OCI-LY3 (cell line): Measurements from ENCODE around the gene ANKRD2.

Experiments used
- H2AFZ ChIP-seq: fragments of 200-600, 300-600 bp; shearing (Covaris generic); 2 replicates; pipeline ENCODE4 v1.6.0; 2014; ENCODE audit warnings: antibody characterized with exemption, low read depth, low read length
- H3K27ac ChIP-seq: fragments of 200-600, 300-600 bp; sonication (generic); 2 replicates; pipeline ENCODE4 v1.5.1; 2014; ENCODE audit warnings: mild to moderate bottlenecking, low read length, moderate library complexity, mixed read lengths
- H3K27me3 ChIP-seq: fragments of 200-600, 300-600 bp; sonication (generic); 2 replicates; pipeline ENCODE4 v1.6.1; 2014; ENCODE audit warnings: low read depth, low read length, mixed read lengths
- H3K36me3 ChIP-seq: fragments of 200-600, 300-600 bp; sonication (generic); replicated peaks from 2 replicates; pipeline ENCODE3; 2014; ENCODE audit warnings: low read depth, low read length, mixed read lengths
- H3K4me1 ChIP-seq: fragments of 300-600, 200-600 bp; sonication (generic); 2 replicates; pipeline ENCODE4 v1.6.1; 2014; ENCODE audit warnings: low read length, mixed read lengths
- H3K4me2 ChIP-seq: fragments of 200-600, 300-600 bp; sonication (generic); 2 replicates; pipeline ENCODE4 v1.6.1; 2014; ENCODE audit warnings: low read length, mixed read lengths
- H3K4me3 ChIP-seq: fragments of 300-600, 200-600 bp; sonication (generic); 2 replicates; pipeline ENCODE4 v1.5.1; 2014; ENCODE audit warnings: antibody characterized with exemption, mild to moderate bottlenecking, low read length, moderate library complexity
- H3K79me2 ChIP-seq: fragments of 300-600, 200-600 bp; shearing (Covaris generic); 2 replicates; pipeline ENCODE4 v1.6.1; 2014; ENCODE audit warnings: mild to moderate bottlenecking, low read length, mixed read lengths
- H3K9ac ChIP-seq: fragments of 300-600, 200-600 bp; shearing (Covaris generic); 2 replicates; pipeline ENCODE4 v1.6.0; 2014; ENCODE audit warnings: mild to moderate bottlenecking, low read length, moderate library complexity
- H3K9me3 ChIP-seq: fragments of 200-600, 300-600 bp; shearing (Covaris generic); 2 replicates; pipeline ENCODE4 v1.6.1; 2014; ENCODE audit warnings: low read length, mixed read lengths; ENCODE audit not compliant: insufficient read depth
- H4K20me1 ChIP-seq: fragments of 200-600, 300-600 bp; sonication (generic); 2 replicates; pipeline ENCODE4 v1.6.1; 2016; ENCODE audit warnings: low read length, mixed read lengths; ENCODE audit not compliant: insufficient read depth
- EZH2phosphoT487 ChIP-seq: fragments of 200-600 bp; shearing (Covaris generic); IDR thresholded peaks from 2 replicates; pipeline ENCODE4 v1.6.1; 2018; ENCODE audit warnings: antibody characterized with exemption, mixed run types, low read depth
- TF ChIP-seq, protein P1 (sequence below): fragments of 200-600, 300-600 bp; sonication (generic); IDR thresholded peaks from 2 replicates; pipeline ENCODE4 v1.5.1; 2014; ENCODE audit warnings: antibody characterized with exemption, low read length, low read depth

Gene ANKRD2

DNA sequence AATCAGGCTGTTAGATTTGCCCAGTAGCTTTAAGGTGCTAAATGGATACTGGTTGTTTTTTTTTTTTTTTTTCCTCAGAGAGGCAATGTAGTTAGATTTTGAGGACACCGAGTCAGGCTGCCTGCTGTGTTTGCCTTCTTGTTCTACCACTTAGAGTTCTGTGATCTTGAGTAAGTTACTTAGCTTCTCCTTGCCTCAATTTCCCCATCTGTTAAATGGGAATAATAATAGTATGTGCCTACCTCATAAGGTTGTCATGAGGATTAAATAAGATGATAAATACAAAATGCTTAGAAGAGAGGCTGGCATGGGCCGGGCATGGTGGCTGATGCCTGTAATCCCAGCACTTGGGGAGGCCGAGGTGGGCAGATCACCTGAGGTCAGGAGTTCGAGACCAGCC, 46.2 kb downstream of the ANKRD2 start:
- Histone ChIP-seq H3K9ac (no peak overlapping the region), H2AFZ (no peak overlapping the region), H3K4me2 (no peak overlapping the region), H3K4me3 (no peak overlapping the region), H3K79me2 (no peaks in the 10 kb centered on the region), H3K36me3 (no peaks in the 10 kb centered on the region), H4K20me1 (no peaks in the 10 kb centered on the region), H3K9me3 (no peaks in the 10 kb centered on the region), H3K27me3 (no peaks in the 10 kb centered on the region), H3K4me1 (no peaks in the 10 kb centered on the region), H3K27ac (no peak overlapping the region)
- TF ChIP-seq, protein P1, sequence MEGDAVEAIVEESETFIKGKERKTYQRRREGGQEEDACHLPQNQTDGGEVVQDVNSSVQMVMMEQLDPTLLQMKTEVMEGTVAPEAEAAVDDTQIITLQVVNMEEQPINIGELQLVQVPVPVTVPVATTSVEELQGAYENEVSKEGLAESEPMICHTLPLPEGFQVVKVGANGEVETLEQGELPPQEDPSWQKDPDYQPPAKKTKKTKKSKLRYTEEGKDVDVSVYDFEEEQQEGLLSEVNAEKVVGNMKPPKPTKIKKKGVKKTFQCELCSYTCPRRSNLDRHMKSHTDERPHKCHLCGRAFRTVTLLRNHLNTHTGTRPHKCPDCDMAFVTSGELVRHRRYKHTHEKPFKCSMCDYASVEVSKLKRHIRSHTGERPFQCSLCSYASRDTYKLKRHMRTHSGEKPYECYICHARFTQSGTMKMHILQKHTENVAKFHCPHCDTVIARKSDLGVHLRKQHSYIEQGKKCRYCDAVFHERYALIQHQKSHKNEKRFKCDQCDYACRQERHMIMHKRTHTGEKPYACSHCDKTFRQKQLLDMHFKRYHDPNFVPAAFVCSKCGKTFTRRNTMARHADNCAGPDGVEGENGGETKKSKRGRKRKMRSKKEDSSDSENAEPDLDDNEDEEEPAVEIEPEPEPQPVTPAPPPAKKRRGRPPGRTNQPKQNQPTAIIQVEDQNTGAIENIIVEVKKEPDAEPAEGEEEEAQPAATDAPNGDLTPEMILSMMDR = no peak
- TF ChIP-seq EZH2phosphoT487 = no peak

DNA sequence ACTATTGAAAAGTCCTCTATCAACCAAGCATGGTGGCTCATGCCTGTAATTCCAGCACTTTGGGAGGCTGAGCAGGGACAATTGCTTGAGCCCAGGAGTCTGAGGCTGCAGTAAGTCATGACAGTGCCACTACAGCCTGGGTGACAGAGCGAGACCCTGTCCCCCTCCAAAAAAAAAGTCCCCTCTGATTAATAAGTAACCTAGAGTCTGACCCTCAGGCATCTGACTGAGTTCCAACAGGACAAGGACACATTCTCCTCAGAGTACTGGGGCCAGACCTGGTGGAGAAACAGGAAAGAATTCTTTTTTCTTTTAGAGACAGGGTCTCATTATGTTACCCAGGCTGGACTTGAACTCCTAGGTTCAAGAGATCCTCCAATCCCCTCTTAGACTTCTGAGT, 50.7 kb downstream of the ANKRD2 start:
- no peaks in the 10 kb centered on the region for H3K27me3 ChIP-seq
- H3K36me3 ChIP-seq = no peaks in the 10 kb centered on the region
- no peak overlapping the region for H2AFZ ChIP-seq
- H3K4me2 ChIP-seq = no peak overlapping the region
- no peak overlapping the region for H3K9ac ChIP-seq
- H3K4me1 ChIP-seq = no peaks in the 10 kb centered on the region
- H4K20me1 ChIP-seq = no peaks in the 10 kb centered on the region
- no peaks in the 10 kb centered on the region for H3K79me2 ChIP-seq
- no peaks in the 10 kb centered on the region for H3K9me3 ChIP-seq
- no peak for TF ChIP-seq EZH2phosphoT487
- TF ChIP-seq, protein P1 = no peak
- H3K27ac ChIP-seq = no peak overlapping the region
- no peak overlapping the region for H3K4me3 ChIP-seq

DNA sequence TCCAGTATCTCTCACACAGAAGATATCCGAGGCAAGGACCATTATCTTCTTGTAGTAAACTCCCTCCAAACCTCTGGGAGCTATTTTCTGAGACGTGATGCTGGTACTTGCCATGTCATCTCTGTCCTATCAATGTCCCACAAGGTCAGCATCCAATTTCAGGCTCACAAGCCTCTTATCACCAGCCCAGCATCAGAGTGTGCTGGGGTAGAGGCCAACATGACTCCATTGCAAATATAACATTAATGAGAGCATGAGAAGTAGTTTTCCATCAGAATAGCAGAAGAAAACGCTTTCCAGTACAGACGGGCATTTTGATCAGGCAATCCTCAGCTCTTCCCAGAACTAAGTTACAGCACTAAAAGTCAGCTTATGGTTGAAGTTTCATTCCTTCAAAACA, 55.2 kb downstream of the ANKRD2 start:
- no peaks in the 10 kb centered on the region for H3K36me3 ChIP-seq
- H3K4me2 ChIP-seq = no peak overlapping the region
- TF ChIP-seq, protein P1 = no peak
- no peak for TF ChIP-seq EZH2phosphoT487
- H3K27ac ChIP-seq = no peak overlapping the region
- H3K27me3 ChIP-seq = no peaks in the 10 kb centered on the region
- H4K20me1 ChIP-seq = no peaks in the 10 kb centered on the region
- H2AFZ ChIP-seq = no peak overlapping the region
- no peaks in the 10 kb centered on the region for H3K9me3 ChIP-seq
- H3K79me2 ChIP-seq = no peaks in the 10 kb centered on the region
- H3K4me3 ChIP-seq = no peak overlapping the region
- H3K4me1 ChIP-seq = no peaks in the 10 kb centered on the region
- no peak overlapping the region for H3K9ac ChIP-seq

DNA sequence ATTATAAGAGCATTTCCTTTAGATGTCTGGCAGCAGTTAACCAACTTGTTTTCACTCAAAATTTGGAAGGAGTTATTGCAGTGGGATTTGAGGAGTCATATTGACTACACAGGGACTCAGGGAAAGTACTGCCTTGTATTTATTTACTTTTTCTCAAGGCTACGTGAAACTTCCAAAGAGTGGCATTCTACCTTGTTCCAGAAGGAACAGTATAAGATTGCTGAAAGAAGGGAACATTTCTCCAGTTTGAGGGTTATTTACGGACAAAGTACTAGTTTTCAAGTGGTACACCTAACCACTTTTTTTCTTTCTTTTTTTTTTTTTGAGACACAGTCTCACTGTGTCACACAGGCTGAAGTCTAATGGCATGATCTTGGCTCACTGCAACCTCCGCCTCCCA, 55.6 kb downstream of the ANKRD2 start:
- Histone ChIP-seq H3K27ac (no peak overlapping the region), H3K79me2 (no peaks in the 10 kb centered on the region), H3K9ac (no peak overlapping the region), H2AFZ (no peak overlapping the region), H3K4me1 (no peaks in the 10 kb centered on the region), H3K4me2 (no peak overlapping the region), H3K4me3 (no peak overlapping the region), H3K36me3 (no peaks in the 10 kb centered on the region), H3K9me3 (no peaks in the 10 kb centered on the region), H3K27me3 (no peaks in the 10 kb centered on the region), H4K20me1 (no peaks in the 10 kb centered on the region)
- no peak for TF ChIP-seq EZH2phosphoT487

DNA sequence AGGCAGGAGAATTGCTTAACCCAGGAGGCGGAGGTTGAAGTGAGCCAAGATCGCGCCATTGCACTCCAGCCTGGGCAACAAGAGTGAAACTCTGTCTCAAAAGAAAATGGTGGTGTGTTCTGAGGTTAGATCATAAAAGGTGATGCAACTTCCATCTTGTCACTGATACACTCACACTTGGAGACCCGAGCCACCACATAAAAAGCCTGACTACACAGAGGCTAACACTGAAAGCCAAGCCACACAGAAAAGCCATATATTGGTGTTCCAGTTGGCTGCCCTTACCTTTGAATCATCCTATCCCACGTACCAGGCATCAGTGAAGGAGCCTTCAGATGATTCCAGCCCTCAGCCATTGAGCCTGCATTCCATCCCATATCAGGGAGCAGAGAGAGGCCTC, 56.7 kb downstream of the ANKRD2 start:
- Histone ChIP-seq H2AFZ (no peak overlapping the region), H3K79me2 (no peaks in the 10 kb centered on the region), H3K27ac (no peak overlapping the region), H3K36me3 (no peaks in the 10 kb centered on the region), H3K9ac (no peak overlapping the region), H3K4me3 (no peak overlapping the region), H3K9me3 (no peaks in the 10 kb centered on the region), H3K27me3 (no peaks in the 10 kb centered on the region), H3K4me1 (peaks cover 3% of the 10 kb centered on the region; the same call in 1 of the 2 replicates), H4K20me1 (no peaks in the 10 kb centered on the region), H3K4me2 (no peak overlapping the region)
- TF ChIP-seq, protein P1 = no peak
- no peak for TF ChIP-seq EZH2phosphoT487
